AG04450 (cell line): ENCODE results near the gene CD1C. TPM values are rescaled to one million over a fixed set of nuclear protein-coding genes. Genes with fewer than 3 reads are reported as not detected.
"Not testable (repeated sequence)": the region's sequence is repeated elsewhere in the genome, so short reads cannot be mapped to it uniquely, and the experiment has no call there.

Source experiments
- CTCF ChIA-PET: fragments of 300-600, 350-600 bp; formaldehyde crosslinking; extraction: SDS; loops from one replicate; lab custom pipeline; 2022; ENCODE audit warnings: antibody characterized with exemption, inconsistent platforms; lab: Charles Lee
- POLR2A ChIA-PET: fragments of 350-600 bp; formaldehyde crosslinking; extraction: SDS; loops from one replicate; lab custom pipeline; 2021; ENCODE audit warnings: antibody characterized with exemption, inconsistent platforms; lab: Yijun Ruan, JAX
- DNase-seq: peaks from one replicate; pipeline ENCODE4 v3.0.0-alpha.2; 2011; ENCODE audit warnings: low read depth, low spot score
- H3K27ac ChIP-seq: one replicate; pipeline ENCODE4 v1.5.1; 2012; ENCODE audit warnings: low read depth, low read length, control low read depth
- H3K27me3 ChIP-seq: one replicate; pipeline ENCODE4 v1.6.0; 2012; ENCODE audit warnings: low read length; ENCODE audit not compliant: control insufficient read depth, insufficient read depth
- H3K4me3 ChIP-seq: 2 replicates; pipeline ENCODE4 v1.5.1; 2011; ENCODE audit warnings: mild to moderate bottlenecking, low read depth, low read length, control low read depth
- H3K9me3 ChIP-seq: 2 replicates; pipeline ENCODE4 v1.5.1; 2012; ENCODE audit warnings: low read length; ENCODE audit not compliant: control insufficient read depth, insufficient read depth
- CTCF ChIP-seq: IDR thresholded peaks from 2 replicates; pipeline ENCODE4 v1.5.1; 2011; ENCODE audit warnings: low read depth, low read length, control low read depth, inconsistent platforms
- polyA plus RNA-seq: library from polyadenylated mRNA; depleted of rRNA; stranded (reverse); fragments of >200 nt; gene quantifications from 2 replicates; pipeline ENCODE4 v1.2.3, GENCODE V29; 2011; rRNA removed

CD1C gene
- polyA plus RNA-seq, 1 experiment, result not detected

GRCh38 chr1:158334526-158335212 is 44.9 kb downstream of the CD1C start:
- no peak for DNase-seq
- H3K9me3 ChIP-seq, result no peaks in the 10 kb centered on the region; the same call in 1 of the 2 replicates
- H3K27me3 ChIP-seq, result no peaks in the 10 kb centered on the region
- POLR2A ChIA-PET, result no interaction called here
- CTCF ChIA-PET, result no interaction called here
- TF ChIP-seq CTCF, result no peak
- H3K27ac ChIP-seq, result no peak overlapping the region
- H3K4me3 ChIP-seq, result no peak overlapping the region

- TF ChIP-seq CTCF, result no peak
- no peak overlapping the region for H3K4me3 ChIP-seq
- no peak overlapping the region for H3K27ac ChIP-seq
- no peak for DNase-seq
- no peaks in the 10 kb centered on the region; the same call in 1 of the 2 replicates for H3K9me3 ChIP-seq
- no peaks in the 10 kb centered on the region for H3K27me3 ChIP-seq
- POLR2A ChIA-PET, result no interaction called here
- CTCF ChIA-PET, result no interaction called here
Observed at GRCh38 chr1:158335213-158335532, 45.5 kb downstream of the CD1C start.

GRCh38 chr1:158336413-158336812 is 46.7 kb downstream of the CD1C start:
- CTCF ChIA-PET, H3K9me3 ChIP-seq, POLR2A ChIA-PET: not testable (repeated sequence)

More at GRCh38 chr1:158336413-158336812, 46.7 kb downstream of the CD1C start:
- not testable (repeated sequence) for H3K4me3 ChIP-seq, DNase-seq, H3K27me3 ChIP-seq, H3K27ac ChIP-seq

Other genes starting within 250 kb of the CD1C start
- gene CD1D, start 109.0 kb upstream of the CD1C start, polyA plus RNA-seq, result not detected in 2 replicates
- gene CD1A, start 35.5 kb upstream of the CD1C start, polyA plus RNA-seq, result not detected in 2 replicates
- not detected in 2 replicates for gene CD1B, start 41.6 kb downstream of the CD1C start, polyA plus RNA-seq
- not detected in 2 replicates for gene CD1E, start 64.0 kb downstream of the CD1C start, polyA plus RNA-seq
- gene OR10T2, start 109.5 kb downstream of the CD1C start, polyA plus RNA-seq, result not detected in 2 replicates
- not detected in 2 replicates for gene OR10K2, start 136.3 kb downstream of the CD1C start, polyA plus RNA-seq
- gene OR10K1, start 171.9 kb downstream of the CD1C start, polyA plus RNA-seq, result not detected in 2 replicates
- gene OR10R2, start 182.3 kb downstream of the CD1C start, polyA plus RNA-seq, result not detected in 2 replicates